ENCODE measurements around the gene SYT17. TPM values are rescaled to one million over a fixed set of nuclear protein-coding genes. Genes with fewer than 3 reads are reported as not detected.

SYT17 gene
- total RNA-seq, 1 donor from 2014 or later: 0.54 TPM

DNA sequence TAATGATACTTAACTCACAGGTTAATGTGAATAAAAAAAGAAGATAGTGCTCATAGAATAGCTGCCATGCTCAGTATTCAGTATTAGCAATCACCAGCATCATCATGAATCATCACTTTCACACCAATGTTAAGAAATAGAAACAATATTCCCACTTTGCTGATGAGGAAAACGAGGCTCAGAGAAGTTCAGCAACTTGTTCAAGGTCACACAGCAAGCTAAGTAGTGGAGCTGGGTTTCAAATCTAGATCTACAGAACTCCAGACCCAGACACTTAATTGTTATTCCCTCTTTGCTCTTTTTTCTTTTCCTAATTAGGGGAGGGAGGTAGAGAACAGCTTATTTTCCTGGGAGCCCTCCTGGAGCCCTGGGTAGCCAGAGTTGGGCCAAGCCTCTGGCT is 140.4 kb downstream of the SYT17 start:
- ATAC-seq (ENCODE audit: poor library complexity) (no peak), DNase-seq (no peak)
- intact Hi-C loops (cut with DNase I): no loop called here

- ATAC-seq (ENCODE audit: poor library complexity): no peak
- intact Hi-C loops (cut with DNase I): no loop called here
- no peak for DNase-seq
These were observed 141.1 kb downstream of the SYT17 start for GRCh38 chr16:19309178-19309577.

DNA sequence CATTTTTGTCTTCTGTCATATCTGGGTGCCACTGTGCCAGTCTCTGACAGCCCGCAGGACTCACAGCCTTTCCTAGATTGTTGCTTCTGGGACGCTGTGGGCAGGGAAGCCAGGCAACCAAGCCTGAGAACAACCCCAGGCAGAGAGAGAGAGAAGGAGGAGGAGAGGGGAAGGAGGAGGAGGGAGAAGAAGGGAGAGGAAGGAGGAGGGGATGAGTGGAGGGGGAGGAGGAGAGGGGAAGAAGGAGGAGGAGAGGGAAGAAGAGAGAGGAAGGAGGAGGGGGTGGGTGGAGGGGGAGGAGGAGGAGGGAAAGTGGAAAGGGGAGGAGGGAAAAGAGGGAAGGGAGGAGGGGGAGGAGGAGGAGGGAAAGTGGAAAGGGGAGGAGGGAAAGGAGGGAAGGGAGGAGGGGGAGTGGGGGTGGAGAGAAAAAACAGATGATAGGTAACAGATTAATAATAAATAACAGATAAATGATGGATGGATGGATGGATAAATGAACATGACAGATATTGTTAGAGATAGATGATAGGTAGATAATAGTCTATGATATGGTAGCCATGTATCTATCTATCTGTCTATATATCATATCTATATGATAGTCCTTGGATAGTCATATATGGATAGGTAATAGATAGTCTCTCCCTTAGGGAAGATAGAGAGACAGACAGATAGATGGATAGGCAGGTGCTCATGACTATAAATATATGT is 146.8 kb downstream of the SYT17 start:
- intact Hi-C loops (cut with DNase I): no loop called here
- no peak for ATAC-seq (ENCODE audit: poor library complexity)
- DNase-seq: no peak

- no peak for ATAC-seq (ENCODE audit: poor library complexity)
- DNase-seq: no peak
- intact Hi-C loops (cut with DNase I): no loop called here
These were observed 147.9 kb downstream of the SYT17 start for GRCh38 chr16:19315889-19316433.

DNA sequence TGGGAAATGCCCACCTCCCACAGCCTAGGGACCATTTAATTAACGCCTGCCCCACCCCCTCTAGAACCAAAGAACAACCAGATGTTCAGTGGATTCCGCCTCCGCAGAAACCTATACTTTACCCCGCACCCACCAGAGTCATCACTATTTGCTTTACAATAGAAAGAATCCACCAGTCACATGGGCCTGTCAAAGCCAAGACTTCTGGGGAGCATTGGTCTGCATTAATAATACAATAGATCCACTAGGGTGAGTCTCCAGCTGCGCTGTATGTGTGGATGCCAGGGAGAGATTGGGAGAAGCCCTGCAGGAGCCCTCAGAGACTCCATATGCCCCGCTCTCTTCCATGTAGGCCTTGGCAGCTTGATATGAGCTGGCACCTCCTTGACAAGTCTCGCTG is 148.8 kb downstream of the SYT17 start:
- DNase-seq: no peak
- no peak for ATAC-seq (ENCODE audit: poor library complexity)
- intact Hi-C loops (cut with DNase I): no loop called here

Other genes starting within 250 kb of the SYT17 start
- gene SMG1, start 241.8 kb upstream of the SYT17 start, total RNA-seq: 39.3 TPM
- 0.67 TPM for gene TMC7, start 184.3 kb upstream of the SYT17 start, total RNA-seq
- 39.4 TPM for gene COQ7, start 100.6 kb upstream of the SYT17 start, total RNA-seq
- 15.7 TPM for gene ITPRIPL2, start 54.3 kb upstream of the SYT17 start, total RNA-seq
- gene CLEC19A, start 117.5 kb downstream of the SYT17 start, total RNA-seq: not detected
- gene TMC5, start 249.6 kb downstream of the SYT17 start, total RNA-seq: not detected